ENCODE results near the gene PLEKHF1.

Gene PLEKHF1

GRCh38 chr19:29635963-29636362 is 29.3 kb upstream of the PLEKHF1 start:
- H4K20me1 ChIP-seq (ENCODE audit: insufficient read depth, low read length) = no peaks in the 10 kb centered on the region
- TF ChIP-seq EZH2 (optimal IDR thresholded peaks at IDR 0.05; ENCODE audit: low read depth, low read length) = no peak
- TF ChIP-seq CTCF (IDR thresholded peaks at IDR 0.05; ENCODE audit: low read length) = no peak
- TF ChIP-seq EZH2phosphoT487 (IDR thresholded peaks at IDR 0.05; ENCODE audit: low read length) = no peak
- H3K4me3 ChIP-seq (ENCODE audit: low read length) = no peak overlapping the region
- no peaks in the 10 kb centered on the region for H3K36me3 ChIP-seq (replicated peaks; ENCODE audit: insufficient read depth, low read length)
- no peak for DNase-seq
- no peak overlapping the region for H2AFZ ChIP-seq (ENCODE audit: low read length)
- no peaks in the 10 kb centered on the region for H3F3A ChIP-seq (ENCODE audit: insufficient read depth, low read length)
- H3K4me1 ChIP-seq (ENCODE audit: low read length) = no peaks in the 10 kb centered on the region
- no peak overlapping the region for H3K4me2 ChIP-seq (ENCODE audit: low read depth, low read length)
- H3K27me3 ChIP-seq (replicated peaks; ENCODE audit: insufficient read depth, low read length) = peaks cover 31% of the 10 kb centered on the region
- no peaks in the 10 kb centered on the region for H3K9me3 ChIP-seq (replicated peaks; ENCODE audit: insufficient read depth, low read length)
- no peak overlapping the region for H3K9ac ChIP-seq (ENCODE audit: low read length)
- no peak overlapping the region for H3K27ac ChIP-seq (ENCODE audit: low read length)
- no peaks in the 10 kb centered on the region for H3K79me2 ChIP-seq (ENCODE audit: low read length)
- no peaks in the 10 kb centered on the region for H3K9me2 ChIP-seq (replicated peaks; ENCODE audit: insufficient read depth, low read length)

- no peak overlapping the region for H3K4me3 ChIP-seq (ENCODE audit: low read length)
- TF ChIP-seq EZH2 (optimal IDR thresholded peaks at IDR 0.05; ENCODE audit: low read depth, low read length) = no peak
- TF ChIP-seq EZH2phosphoT487 (IDR thresholded peaks at IDR 0.05; ENCODE audit: low read length) = no peak
- no peak for TF ChIP-seq CTCF (IDR thresholded peaks at IDR 0.05; ENCODE audit: low read length)
- H4K20me1 ChIP-seq (ENCODE audit: insufficient read depth, low read length) = no peaks in the 10 kb centered on the region
- no peak overlapping the region for H2AFZ ChIP-seq (ENCODE audit: low read length)
- H3K9ac ChIP-seq (ENCODE audit: low read length) = no peak overlapping the region
- H3K79me2 ChIP-seq (ENCODE audit: low read length) = no peaks in the 10 kb centered on the region
- no peaks in the 10 kb centered on the region for H3F3A ChIP-seq (ENCODE audit: insufficient read depth, low read length)
- H3K9me3 ChIP-seq (replicated peaks; ENCODE audit: insufficient read depth, low read length) = no peaks in the 10 kb centered on the region
- DNase-seq = no peak
- no peaks in the 10 kb centered on the region for H3K9me2 ChIP-seq (replicated peaks; ENCODE audit: insufficient read depth, low read length)
- H3K27me3 ChIP-seq (replicated peaks; ENCODE audit: insufficient read depth, low read length) = peaks cover 37% of the 10 kb centered on the region
- no peak overlapping the region for H3K4me2 ChIP-seq (ENCODE audit: low read depth, low read length)
- no peak overlapping the region for H3K27ac ChIP-seq (ENCODE audit: low read length)
- H3K4me1 ChIP-seq (ENCODE audit: low read length) = no peaks in the 10 kb centered on the region
- H3K36me3 ChIP-seq (replicated peaks; ENCODE audit: insufficient read depth, low read length) = no peaks in the 10 kb centered on the region
Observed at GRCh38 chr19:29636553-29637360, 28.5 kb upstream of the PLEKHF1 start.

- Histone ChIP-seq H3K36me3 (replicated peaks; ENCODE audit: insufficient read depth, low read length) (no peaks in the 10 kb centered on the region), H3K4me1 (ENCODE audit: low read length) (no peaks in the 10 kb centered on the region), H4K20me1 (ENCODE audit: insufficient read depth, low read length) (no peaks in the 10 kb centered on the region), H3K9me2 (replicated peaks; ENCODE audit: insufficient read depth, low read length) (no peaks in the 10 kb centered on the region), H3K9me3 (replicated peaks; ENCODE audit: insufficient read depth, low read length) (no peaks in the 10 kb centered on the region), H3K27me3 (replicated peaks; ENCODE audit: insufficient read depth, low read length) (peaks cover 58% of the 10 kb centered on the region), H2AFZ (ENCODE audit: low read length) (no peak overlapping the region), H3K9ac (ENCODE audit: low read length) (no peak overlapping the region), H3F3A (ENCODE audit: insufficient read depth, low read length) (no peaks in the 10 kb centered on the region), H3K27ac (ENCODE audit: low read length) (no peak overlapping the region), H3K4me2 (ENCODE audit: low read depth, low read length) (no peak overlapping the region), H3K79me2 (ENCODE audit: low read length) (no peaks in the 10 kb centered on the region), H3K4me3 (ENCODE audit: low read length) (no peak overlapping the region)
- DNase-seq = no peak
- TF ChIP-seq EZH2phosphoT487 (IDR thresholded peaks at IDR 0.05; ENCODE audit: low read length) (no peak), EZH2 (optimal IDR thresholded peaks at IDR 0.05; ENCODE audit: low read depth, low read length) (no peak), CTCF (IDR thresholded peaks at IDR 0.05; ENCODE audit: low read length) (no peak)
Observed at GRCh38 chr19:29639086-29639485, 26.2 kb upstream of the PLEKHF1 start.
